Measurements from ENCODE around the gene ELF2.

Gene ELF2

GRCh38 chr4:139176302-139177048 is 543 bp downstream of the ELF2 start (continued):
- TF ChIP-seq KLF10 (tag by site-specific recombination; IDR thresholded peaks at IDR 0.05) (0 out of 2 replicates have a peak, but pooled peaks have one; percentile 19), ZNF571 (tag by site-specific recombination; IDR thresholded peaks at IDR 0.05) (no peak), ZNF221 (tag by site-specific recombination; IDR thresholded peaks at IDR 0.05; ENCODE audit: borderline replicate concordance) (no peak), ZFP37 (tag by site-specific recombination; IDR thresholded peaks at IDR 0.05) (0 out of 2 replicates have a peak, but pooled peaks have one; percentile 30), ZNF132 (tag by site-specific recombination; IDR thresholded peaks at IDR 0.05; ENCODE audit: borderline replicate concordance) (no peak), ZNF791 (tag by site-specific recombination; IDR thresholded peaks at IDR 0.05) (no peak), INSM2 (tag by site-specific recombination; IDR thresholded peaks at IDR 0.05) (no peak), ZNF561 (tag by site-specific recombination; IDR thresholded peaks at IDR 0.05; ENCODE audit: borderline replicate concordance) (0 out of 2 replicates have a peak, but pooled peaks have one; percentile 33), SCRT2 (tag by site-specific recombination; IDR thresholded peaks at IDR 0.05) (no peak), ZNF24 (tag by site-specific recombination; IDR thresholded peaks at IDR 0.05) (no peak), ZNF544 (tag by site-specific recombination; IDR thresholded peaks at IDR 0.05) (no peak), TCF7L2 (IDR thresholded peaks at IDR 0.05; ENCODE audit: borderline replicate concordance, low read depth, low read length) (no peak), ZNF324 (tag by site-specific recombination; IDR thresholded peaks at IDR 0.05) (0 out of 2 replicates have a peak, but pooled peaks have one; percentile 45), ZBTB7A (tag by site-specific recombination; IDR thresholded peaks at IDR 0.05; ENCODE audit: low read depth) (no peak), ZNF629 (tag by site-specific recombination; IDR thresholded peaks at IDR 0.05) (peak; percentile 48; the same call in 1 of the 2 replicates), ZFP41 (tag by site-specific recombination; IDR thresholded peaks at IDR 0.05; ENCODE audit: borderline replicate concordance) (no peak), ZNF585B (tag by site-specific recombination; IDR thresholded peaks at IDR 0.05) (no peak), ZFHX2 (tag by site-specific recombination; conservative IDR thresholded peaks at IDR 0.05) (peak; percentile 45), ZSCAN30 (tag by site-specific recombination; IDR thresholded peaks at IDR 0.05) (0 out of 2 replicates have a peak, but pooled peaks have one; percentile 8), ZSCAN4 (tag by site-specific recombination; IDR thresholded peaks at IDR 0.05) (no peak), ZNF274 (IDR thresholded peaks at IDR 0.05; ENCODE audit: low read length) (no peak), ZNF274 (tag by site-specific recombination; IDR thresholded peaks at IDR 0.05; ENCODE audit: borderline replicate concordance) (no peak), ZNF239 (tag by site-specific recombination; IDR thresholded peaks at IDR 0.05) (no peak), REPIN1 (tag by site-specific recombination; IDR thresholded peaks at IDR 0.05; ENCODE audit: low read depth) (no peak), ZNF548 (tag by site-specific recombination; IDR thresholded peaks at IDR 0.05) (no peak), ZBTB6 (tag by site-specific recombination; IDR thresholded peaks at IDR 0.05) (no peak), ZBTB49 (tag by site-specific recombination; IDR thresholded peaks at IDR 0.05; ENCODE audit: low read depth) (no peak), ZNF138 (tag by site-specific recombination; IDR thresholded peaks at IDR 0.05; ENCODE audit: borderline replicate concordance) (no peak), ZNF157 (tag by site-specific recombination; IDR thresholded peaks at IDR 0.05) (no peak), ZNF23 (tag by site-specific recombination; IDR thresholded peaks at IDR 0.05; ENCODE audit: borderline replicate concordance) (no peak), ZNF26 (tag by site-specific recombination; IDR thresholded peaks at IDR 0.05) (no peak), ZNF433 (tag by site-specific recombination; IDR thresholded peaks at IDR 0.05; ENCODE audit: low read depth) (no peak), ZNF266 (tag by site-specific recombination; IDR thresholded peaks at IDR 0.05; ENCODE audit: low read depth) (no peak)
